ENCODE results near the gene RBM33. TPM values are rescaled to one million over a fixed set of nuclear protein-coding genes. Genes with fewer than 3 reads are reported as not detected.

RBM33 gene
- total RNA-seq, 4 donors from 2014 or later = 35.7 to 59.9 (median 44.5) TPM

- H3K9me3 ChIP-seq = no peaks in the 10 kb centered on the region
- no peak overlapping the region for H3K27ac ChIP-seq
- H3K27me3 ChIP-seq = no peaks in the 10 kb centered on the region
- no peak overlapping the region for H3K4me3 ChIP-seq (replicated peaks in 1 of 3)
- H3K4me1 ChIP-seq = peaks cover 0 to 12% of the 10 kb centered on the region in 2 donors
- DNase-seq = no peak
- TF ChIP-seq POLR2A (IDR thresholded peaks at IDR 0.05) (no peak), CTCF (IDR thresholded peaks at IDR 0.05) (no peak)
- WGBS, 2 donors = 71 to 80% methylated on average over 6 of the region's 7 CpGs
- intact Hi-C loops (cut with DNase I) = no loop called here
- no peaks in the 10 kb centered on the region for H3K36me3 ChIP-seq
Observed at GRCh38 chr7:155791836-155792235, 147.4 kb downstream of the RBM33 start.

- 90 to 93% methylated on average over 14 of the region's 14 CpGs for WGBS, 2 donors
- H3K4me3 ChIP-seq (replicated peaks in 1 of 3) = no peak overlapping the region
- no peaks in the 10 kb centered on the region for H3K9me3 ChIP-seq
- intact Hi-C loops (cut with DNase I) = no loop called here
- H3K36me3 ChIP-seq = no peaks in the 10 kb centered on the region
- no peak overlapping the region for H3K27ac ChIP-seq
- H3K27me3 ChIP-seq = no peaks in the 10 kb centered on the region
- DNase-seq = no peak
- no peak for TF ChIP-seq CTCF (IDR thresholded peaks at IDR 0.05)
- TF ChIP-seq POLR2A (IDR thresholded peaks at IDR 0.05) = no peak
- H3K4me1 ChIP-seq = peaks cover 0 to 9% of the 10 kb centered on the region in 2 donors
Observed at GRCh38 chr7:155792315-155792960, 148.0 kb downstream of the RBM33 start.

GRCh38 chr7:155792999-155793560 lies 148.6 kb downstream of the RBM33 start:
- no peaks in the 10 kb centered on the region for H3K27me3 ChIP-seq
- WGBS, 2 donors = 88 to 89% methylated on average over 11 of the region's 11 CpGs
- intact Hi-C loops (cut with DNase I) = no loop called here

GRCh38 chr7:155793720-155794119 lies 149.3 kb downstream of the RBM33 start:
- WGBS, 2 donors = 88 to 90% methylated on average over 2 to 4 of the region's 4 CpGs

More at GRCh38 chr7:155792999-155793560, 148.6 kb downstream of the RBM33 start:
- DNase-seq = no peak
- Histone ChIP-seq H3K4me1 (peaks cover 0 to 5% of the 10 kb centered on the region in 2 donors), H3K9me3 (no peaks in the 10 kb centered on the region), H3K4me3 (replicated peaks in 1 of 3) (no peak overlapping the region), H3K27ac (no peak overlapping the region), H3K36me3 (no peaks in the 10 kb centered on the region)
- no peak for TF ChIP-seq POLR2A (IDR thresholded peaks at IDR 0.05)
- no peak for TF ChIP-seq CTCF (IDR thresholded peaks at IDR 0.05)

More at GRCh38 chr7:155793720-155794119, 149.3 kb downstream of the RBM33 start:
- H3K36me3 ChIP-seq = no peaks in the 10 kb centered on the region
- no peak overlapping the region for H3K4me3 ChIP-seq (replicated peaks in 1 of 3)
- H3K27ac ChIP-seq = no peak overlapping the region
- no peaks in the 10 kb centered on the region for H3K27me3 ChIP-seq
- no peak for TF ChIP-seq CTCF (IDR thresholded peaks at IDR 0.05)
- no peak for TF ChIP-seq POLR2A (IDR thresholded peaks at IDR 0.05)
- H3K9me3 ChIP-seq = no peaks in the 10 kb centered on the region
- peaks cover 0 to 5% of the 10 kb centered on the region in 2 donors for H3K4me1 ChIP-seq
- DNase-seq = no peak
- intact Hi-C loops (cut with DNase I) = no loop called here

Data from thyroid gland (tissue), 4 donors.